Parathyroid adenoma (tissue), 2 donors: ENCODE data around the gene BOD1L1.

Source experiments
- H2AFZ ChIP-seq: fragments of 300-600 bp; sonication (generic); one replicate; pipeline ENCODE4 v1.7.0; 2017; ENCODE audit warnings: antibody characterized with exemption, mild to moderate bottlenecking
- H3K27ac ChIP-seq: fragments of 300-600 bp; sonication (generic); one replicate; pipeline ENCODE4 v1.7.0; 2017
- H3K27me3 ChIP-seq: fragments of 300-600 bp; sonication (generic); one replicate; pipeline ENCODE4 v1.7.0; 2017; ENCODE audit warnings: low read length; ENCODE audit not compliant: control insufficient read depth, insufficient read depth
- H3K36me3 ChIP-seq: fragments of 300-600 bp; sonication (generic); one replicate; pipeline ENCODE4 v1.7.0; 2017; ENCODE audit warnings: low read length; ENCODE audit not compliant: control insufficient read depth, insufficient read depth
- H3K4me1 ChIP-seq: fragments of 300-600 bp; sonication (generic); one replicate; pipeline ENCODE4 v1.7.0; 2017; ENCODE audit warnings: control low read depth
- H3K4me2 ChIP-seq: fragments of 300-600 bp; sonication (generic); one replicate; pipeline ENCODE4 v1.7.0; 2017; ENCODE audit warnings: low read length
- H3K4me3 ChIP-seq: fragments of 300-600 bp; sonication (generic); one replicate; pipeline ENCODE4 v1.7.0; 2017; ENCODE audit warnings: low read depth, low read length
- H3K79me2 ChIP-seq: fragments of 300-600 bp; sonication (generic); one replicate; pipeline ENCODE4 v1.7.0; 2017; ENCODE audit warnings: control low read depth
- H3K9ac ChIP-seq: fragments of 300-600 bp; sonication (generic); one replicate; pipeline ENCODE4 v1.7.0; 2017; ENCODE audit warnings: mild to moderate bottlenecking
- H3K9me3 ChIP-seq: fragments of 300-600 bp; sonication (generic); one replicate; pipeline ENCODE4 v1.7.0; 2017; ENCODE audit warnings: low read length; ENCODE audit not compliant: control insufficient read depth
- TF ChIP-seq, protein P1 (sequence below): fragments of 300-600 bp; sonication (generic); IDR thresholded peaks from one replicate; pipeline ENCODE4 v1.7.0; 2017; ENCODE audit warnings: antibody characterized with exemption, mild to moderate bottlenecking
- donor health status: primary hyperparathyroidism.

Gene BOD1L1

GRCh38 chr4:13537011-13537831 is 90.3 kb downstream of the BOD1L1 start:
- Histone ChIP-seq H3K27ac (no peak overlapping the region), H3K79me2 (no peaks in the 10 kb centered on the region), H3K4me1 (no peaks in the 10 kb centered on the region), H3K36me3 (no peaks in the 10 kb centered on the region), H3K9ac (no peak overlapping the region), H3K4me2 (no peak overlapping the region), H2AFZ (no peak overlapping the region), H3K27me3 (peaks cover 4% of the 10 kb centered on the region), H3K9me3 (no peaks in the 10 kb centered on the region), H3K4me3 (no peak overlapping the region)
- TF ChIP-seq, protein P1, sequence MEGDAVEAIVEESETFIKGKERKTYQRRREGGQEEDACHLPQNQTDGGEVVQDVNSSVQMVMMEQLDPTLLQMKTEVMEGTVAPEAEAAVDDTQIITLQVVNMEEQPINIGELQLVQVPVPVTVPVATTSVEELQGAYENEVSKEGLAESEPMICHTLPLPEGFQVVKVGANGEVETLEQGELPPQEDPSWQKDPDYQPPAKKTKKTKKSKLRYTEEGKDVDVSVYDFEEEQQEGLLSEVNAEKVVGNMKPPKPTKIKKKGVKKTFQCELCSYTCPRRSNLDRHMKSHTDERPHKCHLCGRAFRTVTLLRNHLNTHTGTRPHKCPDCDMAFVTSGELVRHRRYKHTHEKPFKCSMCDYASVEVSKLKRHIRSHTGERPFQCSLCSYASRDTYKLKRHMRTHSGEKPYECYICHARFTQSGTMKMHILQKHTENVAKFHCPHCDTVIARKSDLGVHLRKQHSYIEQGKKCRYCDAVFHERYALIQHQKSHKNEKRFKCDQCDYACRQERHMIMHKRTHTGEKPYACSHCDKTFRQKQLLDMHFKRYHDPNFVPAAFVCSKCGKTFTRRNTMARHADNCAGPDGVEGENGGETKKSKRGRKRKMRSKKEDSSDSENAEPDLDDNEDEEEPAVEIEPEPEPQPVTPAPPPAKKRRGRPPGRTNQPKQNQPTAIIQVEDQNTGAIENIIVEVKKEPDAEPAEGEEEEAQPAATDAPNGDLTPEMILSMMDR, result no peak

DNA sequence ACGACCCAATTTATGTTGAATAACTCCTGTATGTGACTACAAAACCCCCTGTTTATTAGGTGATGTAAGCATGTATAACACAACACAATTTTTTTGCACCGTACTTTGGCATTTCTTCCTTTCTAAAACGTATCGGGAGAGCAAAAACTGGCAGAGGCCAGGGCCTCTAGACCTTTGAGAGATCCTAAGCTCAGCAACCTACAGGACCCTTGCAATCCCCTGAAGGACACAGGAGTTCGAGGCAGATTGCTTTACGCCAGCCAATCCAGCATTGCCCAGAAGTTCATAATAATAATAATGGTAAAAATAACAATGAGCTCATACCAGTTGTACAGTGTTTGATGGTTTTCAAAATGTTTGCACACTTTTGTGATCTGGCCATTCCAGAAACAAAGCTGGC is 90.9 kb downstream of the BOD1L1 start:
- no peaks in the 10 kb centered on the region for H3K9me3 ChIP-seq
- H3K4me2 ChIP-seq, result no peak overlapping the region
- peaks cover 4% of the 10 kb centered on the region for H3K27me3 ChIP-seq
- H3K9ac ChIP-seq, result no peak overlapping the region
- H3K4me3 ChIP-seq, result no peak overlapping the region
- no peak overlapping the region for H3K27ac ChIP-seq
- H2AFZ ChIP-seq, result no peak overlapping the region
- H3K79me2 ChIP-seq, result no peaks in the 10 kb centered on the region
- no peaks in the 10 kb centered on the region for H3K36me3 ChIP-seq
- TF ChIP-seq, protein P1, result no peak
- no peaks in the 10 kb centered on the region for H3K4me1 ChIP-seq

DNA sequence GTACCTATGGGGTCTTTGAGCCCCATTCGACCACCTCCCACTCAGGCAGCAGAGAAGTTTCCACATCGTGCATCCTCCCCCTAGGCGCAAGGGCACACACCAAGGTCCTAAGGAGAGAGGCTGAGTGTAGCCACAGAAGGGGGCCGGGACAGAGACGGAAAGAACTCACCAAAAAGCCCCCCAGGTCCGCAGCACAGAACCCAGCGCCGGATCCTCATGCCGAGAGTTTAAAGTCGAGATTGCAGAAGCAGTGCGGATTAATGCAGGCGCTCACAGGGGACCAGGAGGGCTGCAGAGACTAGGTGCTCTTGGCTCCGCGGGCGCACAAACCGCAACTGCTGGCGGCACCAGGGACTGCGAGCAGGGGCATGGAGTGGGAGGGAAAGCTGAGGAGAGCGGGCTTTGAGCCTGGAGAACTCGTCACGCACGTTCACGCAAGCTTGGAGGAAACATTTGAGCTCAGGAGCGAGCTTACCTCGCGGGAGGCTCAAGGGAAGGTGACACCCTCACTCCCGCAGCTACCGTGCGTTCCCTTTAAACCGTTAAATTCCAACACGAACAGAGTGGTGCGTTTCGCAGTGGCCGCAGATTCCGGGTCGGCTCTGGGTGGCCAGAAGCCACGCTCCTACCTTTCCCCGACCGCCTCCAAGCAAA is 91.7 kb downstream of the BOD1L1 start:
- H3K4me1 ChIP-seq, result no peaks in the 10 kb centered on the region
- H3K9ac ChIP-seq, result no peak overlapping the region
- no peak overlapping the region for H3K4me3 ChIP-seq
- no peaks in the 10 kb centered on the region for H3K79me2 ChIP-seq
- peaks cover 4% of the 10 kb centered on the region for H3K27me3 ChIP-seq
- no peaks in the 10 kb centered on the region for H3K9me3 ChIP-seq
- TF ChIP-seq, protein P1, result no peak
- no peaks in the 10 kb centered on the region for H3K36me3 ChIP-seq
- no peak overlapping the region for H2AFZ ChIP-seq
- no peak overlapping the region for H3K27ac ChIP-seq
- H3K4me2 ChIP-seq, result no peak overlapping the region

GRCh38 chr4:13535118-13535517 is 92.4 kb downstream of the BOD1L1 start:
- Histone ChIP-seq H3K4me3 (no peak overlapping the region), H3K79me2 (no peaks in the 10 kb centered on the region), H2AFZ (no peak overlapping the region), H3K4me1 (no peaks in the 10 kb centered on the region), H3K36me3 (no peaks in the 10 kb centered on the region), H3K27ac (no peak overlapping the region), H3K9ac (no peak overlapping the region), H3K27me3 (peaks cover 4% of the 10 kb centered on the region), H3K4me2 (no peak overlapping the region), H3K9me3 (no peaks in the 10 kb centered on the region)
- TF ChIP-seq, protein P1, result no peak
